Kidney tubule cell (primary cell): ENCODE measurements around the gene TFG.

Source experiments
- DNase-seq: peaks from one replicate; pipeline ENCODE4 v3.0.0-alpha.2; 2018; ENCODE audit warnings: low spot score

TFG gene

DNA sequence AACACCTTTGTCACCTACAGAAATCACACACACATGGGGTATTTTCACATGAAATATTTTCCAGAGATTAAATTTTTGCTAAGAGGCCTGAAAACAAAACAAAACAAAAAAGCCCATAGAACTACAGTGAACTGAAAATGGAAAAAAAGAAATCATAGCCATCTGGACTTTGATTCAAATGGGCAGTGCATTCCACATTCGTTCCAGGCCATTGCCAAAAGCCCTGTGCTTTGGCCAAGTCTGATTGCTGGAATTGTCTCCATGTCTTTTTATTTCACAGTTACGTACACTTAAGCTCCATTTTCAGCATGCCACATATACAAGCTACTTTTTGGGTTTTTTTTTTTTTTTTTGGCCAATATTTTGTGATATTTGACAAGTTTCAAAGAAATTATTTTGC, 47.1 kb downstream of the TFG start:
- no peak for DNase-seq

DNA sequence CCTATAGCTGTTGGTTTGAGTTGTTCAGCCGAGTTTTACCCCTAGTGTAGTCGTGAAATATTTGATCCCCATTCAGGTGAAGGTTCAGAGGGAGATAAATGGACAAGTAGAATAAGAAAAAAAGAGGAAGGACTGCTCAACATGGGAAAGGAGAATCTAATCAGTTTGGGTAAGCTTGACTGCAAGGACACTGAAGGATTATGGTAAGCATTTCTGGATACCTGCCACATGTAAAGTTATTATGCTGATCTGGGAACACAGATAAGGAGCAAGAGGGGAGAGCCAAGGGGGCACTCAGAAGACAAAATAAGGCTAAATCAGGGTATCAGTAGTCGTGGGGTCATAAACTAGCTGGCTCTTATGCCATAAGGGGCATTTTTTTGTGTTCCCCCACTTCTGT, 49.9 kb downstream of the TFG start:
- no peak for DNase-seq

DNA sequence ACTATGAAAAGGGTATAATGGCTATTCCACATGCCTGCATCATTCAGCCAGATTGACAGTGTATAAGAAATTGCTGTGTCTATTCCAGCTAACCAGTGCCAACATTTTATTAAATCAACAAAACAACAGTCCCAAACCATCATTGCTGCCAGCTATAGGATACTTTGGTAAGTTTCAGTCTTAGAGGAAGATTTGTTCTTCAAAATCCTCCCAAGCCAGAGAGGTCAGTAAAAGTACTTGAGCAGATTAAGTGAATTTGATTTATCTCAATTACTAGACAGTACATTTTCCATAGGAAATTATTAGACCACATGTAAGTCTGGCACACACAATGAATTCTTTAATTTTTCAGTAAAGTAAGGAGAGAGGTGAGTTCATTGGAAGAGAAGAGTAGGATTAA, 50.7 kb downstream of the TFG start:
- no peak for DNase-seq

DNA sequence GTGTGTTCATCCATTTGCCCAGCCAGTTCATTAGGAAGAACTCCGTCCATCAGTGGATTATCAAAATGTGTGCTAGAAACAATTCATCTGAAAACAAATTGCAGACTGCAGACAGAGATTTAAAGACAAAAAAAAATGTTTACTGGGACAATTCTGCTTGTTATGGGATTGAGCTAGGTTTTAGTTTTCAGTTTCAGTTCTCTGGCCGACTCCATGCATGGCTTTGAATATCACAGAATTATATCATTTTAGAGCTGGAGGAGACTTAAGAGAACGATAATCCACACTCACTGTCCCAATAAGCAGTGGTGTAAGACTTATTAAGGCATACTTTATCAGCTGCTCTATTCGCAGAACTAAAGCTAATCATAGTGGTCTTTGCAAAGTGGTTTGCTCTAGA, 51.1 kb downstream of the TFG start:
- no peak for DNase-seq

DNA sequence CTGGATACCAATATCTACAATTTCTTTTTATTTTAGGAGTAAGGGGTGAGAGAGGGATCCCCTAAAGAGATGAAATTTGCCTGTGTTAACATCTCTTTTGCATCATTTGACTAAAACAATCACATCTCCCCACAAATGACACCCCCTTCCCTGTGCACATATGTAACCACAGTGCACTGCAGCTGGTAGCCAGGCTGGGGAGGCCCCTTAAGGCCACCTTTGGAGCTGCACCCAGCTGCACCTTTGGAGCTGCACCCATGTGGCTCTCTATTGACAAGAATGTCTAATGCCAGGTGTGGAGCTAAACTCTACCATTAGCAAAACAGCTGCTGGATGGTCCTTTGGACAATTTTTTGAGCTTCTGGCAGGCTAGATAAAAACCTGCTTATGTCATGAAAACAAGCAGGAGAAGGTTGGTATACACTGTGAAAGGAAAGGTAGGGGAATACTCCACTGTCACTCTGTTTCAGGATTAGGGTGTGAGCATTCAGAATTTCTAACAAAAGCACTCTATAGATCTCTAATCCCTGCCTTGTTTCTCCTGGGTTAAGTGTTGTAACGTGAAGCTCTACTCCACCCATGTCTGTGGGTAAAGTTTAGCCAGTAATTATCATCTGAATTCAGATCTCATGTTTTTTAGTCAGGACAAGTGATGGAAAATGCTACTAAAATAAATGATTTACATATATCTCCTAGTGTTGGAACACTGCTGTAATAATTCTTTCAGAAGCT, 52.1 kb downstream of the TFG start:
- peak; percentile 20 for DNase-seq

DNA sequence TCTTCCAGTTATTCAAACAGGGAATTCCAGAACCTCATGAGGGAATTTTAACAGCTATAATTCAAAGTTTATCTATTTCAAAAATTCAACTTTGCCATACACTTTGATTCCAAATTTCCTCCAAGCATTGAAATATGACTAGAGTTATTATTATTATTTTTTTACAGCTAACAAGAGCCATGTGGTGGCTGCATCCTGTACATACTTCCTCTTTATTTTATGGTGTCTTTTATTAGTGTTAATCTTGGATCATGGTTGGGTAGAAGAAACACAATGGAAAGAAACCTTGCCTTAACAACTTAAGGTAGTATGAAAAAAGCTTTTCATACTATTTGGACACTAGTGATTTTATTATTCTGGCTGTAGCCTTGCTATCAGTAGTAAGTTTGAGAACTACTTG, 52.7 kb downstream of the TFG start:
- no peak for DNase-seq

DNA sequence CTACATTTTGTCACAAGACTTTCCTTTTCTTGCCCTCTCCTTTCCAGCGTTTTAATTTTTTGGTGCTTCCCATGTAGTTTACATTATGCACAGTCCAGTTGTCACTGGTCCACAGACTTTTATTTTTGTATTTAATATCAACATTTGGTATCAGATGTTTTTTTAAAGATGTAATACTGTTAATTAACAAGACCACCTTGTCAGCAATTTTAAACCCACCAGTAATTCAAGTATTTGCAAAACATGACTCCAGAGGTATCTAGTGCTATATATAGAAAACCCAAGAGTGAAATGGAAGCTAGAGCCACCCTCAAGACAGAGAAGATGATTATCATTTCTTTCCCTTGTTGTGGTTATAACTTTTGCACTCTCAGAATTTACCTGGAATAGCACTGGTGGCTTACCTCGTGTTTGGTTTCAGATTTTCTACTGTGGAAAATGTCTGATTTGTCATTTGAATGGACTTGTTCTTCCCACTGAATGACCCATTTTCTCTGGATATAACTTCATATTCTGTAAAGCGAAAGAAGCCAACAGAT, 56.2 kb downstream of the TFG start:
- no peak for DNase-seq

DNA sequence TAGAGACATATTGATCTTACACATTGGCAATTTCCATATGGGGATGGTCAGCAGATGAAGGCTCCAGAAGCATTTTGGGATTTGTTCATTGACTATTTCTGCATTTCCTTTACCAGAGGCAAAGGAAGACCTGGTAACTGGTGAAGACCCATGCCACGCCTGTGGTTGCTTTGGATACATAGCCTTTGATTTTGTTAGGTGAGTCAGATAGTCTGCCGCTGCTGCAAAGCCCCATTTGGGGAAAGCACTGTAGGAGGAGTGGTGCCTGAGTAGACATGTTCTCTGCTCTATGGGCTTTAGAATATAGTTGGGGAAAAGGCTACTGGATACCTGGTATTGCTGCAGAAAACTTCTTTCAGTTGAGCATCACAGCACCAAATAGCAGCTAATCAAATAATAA, 56.8 kb downstream of the TFG start:
- no peak for DNase-seq

DNA sequence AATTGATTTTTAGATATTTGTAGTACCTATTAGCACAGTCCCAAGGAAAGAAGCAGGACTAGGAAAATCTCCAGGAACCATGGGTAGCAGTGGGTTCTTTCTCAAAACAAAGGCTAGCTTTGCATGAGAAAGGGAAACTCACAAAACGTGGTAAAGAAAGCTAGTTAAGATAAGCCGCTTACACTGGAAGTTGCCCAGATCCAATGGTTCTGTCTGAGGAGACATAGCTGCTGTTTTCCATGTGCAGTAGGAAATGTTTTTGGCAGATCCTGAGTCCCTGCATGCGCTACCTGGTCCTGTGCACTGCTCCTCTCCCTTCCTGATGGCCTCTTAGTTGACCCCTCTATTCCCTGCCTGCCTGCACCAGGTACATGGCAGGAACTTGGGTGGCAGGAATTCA, 60.4 kb downstream of the TFG start:
- no peak for DNase-seq

DNA sequence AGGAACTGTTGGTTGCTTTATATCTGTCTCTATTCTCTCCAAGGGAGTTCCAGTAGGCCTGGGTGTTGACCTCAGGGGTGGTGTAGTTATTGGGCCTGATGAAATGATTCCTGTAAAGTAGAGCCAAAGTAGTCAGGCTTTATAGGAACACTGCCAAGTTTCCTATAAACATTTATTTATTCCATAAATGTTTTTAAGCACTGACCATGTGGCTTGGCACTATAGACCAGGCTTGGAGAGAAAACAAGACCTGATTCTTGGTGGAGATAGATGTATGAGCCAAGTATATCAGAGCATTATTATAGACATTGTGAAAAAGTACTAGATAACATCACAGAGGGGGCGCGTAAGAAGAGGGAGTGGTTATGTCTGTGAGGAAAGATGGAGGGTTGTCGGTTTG, 65.9 kb downstream of the TFG start:
- no peak for DNase-seq

DNA sequence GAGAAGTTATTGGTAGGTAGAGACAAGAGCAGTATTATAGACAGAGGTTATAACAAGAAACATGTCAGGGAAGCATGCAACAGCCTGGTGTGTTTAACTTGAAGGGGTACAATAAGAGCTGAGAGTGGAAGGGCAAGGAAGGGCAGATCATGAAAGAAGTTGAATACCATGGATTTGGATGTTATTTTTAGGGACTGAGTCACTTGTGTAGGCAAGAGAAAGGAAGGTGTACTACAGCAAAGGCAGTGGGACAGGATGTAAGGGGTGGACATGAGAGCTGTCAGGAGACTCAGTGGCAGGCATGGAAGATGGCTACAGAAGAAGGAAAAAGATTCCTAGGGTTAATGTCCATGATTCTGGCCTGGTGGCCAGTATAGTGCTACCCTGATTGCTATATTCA, 66.4 kb downstream of the TFG start:
- DNase-seq: no peak

DNA sequence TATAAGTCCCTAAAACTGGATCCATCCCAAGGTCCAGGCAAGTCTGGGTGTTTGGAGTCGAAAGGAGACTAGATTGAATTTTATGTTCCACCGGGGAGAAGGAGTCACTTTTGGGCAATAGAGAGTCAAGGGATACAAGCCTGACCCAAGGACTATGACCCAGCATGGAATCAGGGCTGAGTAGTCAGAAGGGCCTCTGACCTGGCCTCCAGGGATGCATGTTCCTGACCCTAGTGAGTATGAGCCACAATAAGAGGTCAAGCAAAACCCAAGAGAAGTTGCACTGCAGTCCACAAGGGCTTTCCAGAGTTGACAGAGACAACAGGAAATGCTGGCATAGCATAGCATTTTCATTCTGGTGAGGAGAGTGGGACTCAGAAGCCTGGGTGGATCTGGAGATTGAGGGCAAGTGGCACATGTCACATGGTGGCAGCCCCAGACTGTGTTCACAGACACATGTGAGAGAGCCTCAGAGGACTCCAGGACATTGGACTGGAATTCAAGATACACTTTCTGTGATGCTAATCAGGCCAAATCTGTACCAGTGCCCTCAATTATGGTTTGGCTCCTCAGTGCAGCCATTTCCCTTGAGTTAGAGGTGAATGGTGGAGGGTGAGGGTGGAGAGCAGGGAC, 66.9 kb downstream of the TFG start:
- no peak for DNase-seq

DNA sequence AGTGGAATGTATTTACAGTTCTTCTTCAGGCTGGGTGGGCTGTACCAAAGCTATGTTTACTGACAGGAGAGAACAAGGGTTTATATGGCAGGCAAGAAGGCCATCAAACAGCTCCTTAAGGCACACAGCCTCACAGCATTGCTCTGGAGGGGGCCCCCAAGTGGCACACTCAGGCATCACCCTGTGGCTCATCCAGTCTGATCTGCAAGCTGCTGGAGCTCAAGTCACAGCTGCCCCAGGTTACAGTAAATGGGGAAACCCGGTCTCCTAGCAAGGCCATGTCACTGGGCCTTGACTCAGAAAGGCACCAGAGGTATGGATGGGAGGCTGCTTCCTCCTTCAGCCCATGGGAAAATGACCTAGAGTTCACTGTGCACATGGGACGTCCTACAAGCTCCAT, 67.5 kb downstream of the TFG start:
- DNase-seq: peak; percentile 52

DNA sequence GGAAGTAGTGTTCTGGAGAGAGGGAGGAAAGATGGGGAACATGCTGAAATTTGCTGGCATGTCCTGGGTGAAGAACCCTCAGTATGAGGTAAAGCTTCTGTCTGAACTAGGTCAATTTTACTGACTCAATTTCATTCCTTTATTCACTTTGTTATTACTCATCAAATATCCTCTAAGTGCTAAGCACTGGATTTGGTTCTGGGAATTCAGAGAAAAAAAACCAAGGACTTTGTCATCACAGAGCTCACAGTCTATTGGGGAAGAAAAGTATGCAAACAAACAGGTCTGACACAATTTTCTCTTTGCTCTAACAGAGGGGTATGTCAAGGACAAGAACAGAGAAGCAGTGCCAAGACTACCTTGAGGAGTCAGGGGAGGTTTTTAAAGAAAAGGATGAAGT, 68.0 kb downstream of the TFG start:
- peak; percentile 68 for DNase-seq

DNA sequence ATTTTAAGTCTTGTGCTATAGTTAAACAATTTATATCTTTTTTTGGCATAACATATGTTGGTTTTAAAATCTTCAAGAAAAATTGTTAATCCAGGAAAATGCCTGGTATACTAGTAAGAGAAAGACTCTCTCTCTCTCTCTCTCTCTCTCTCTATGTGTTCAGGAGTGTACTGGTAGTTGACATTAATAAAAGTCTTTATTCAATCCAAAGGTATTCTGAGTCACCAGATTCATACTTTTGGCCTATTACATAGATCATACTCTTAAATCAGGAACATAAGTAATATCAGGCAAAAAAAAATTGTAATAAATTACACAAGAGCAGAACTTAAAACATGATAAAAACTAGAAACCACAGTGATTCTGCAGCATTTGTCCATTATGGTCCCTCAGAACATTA, 70.2 kb downstream of the TFG start:
- DNase-seq: no peak

DNA sequence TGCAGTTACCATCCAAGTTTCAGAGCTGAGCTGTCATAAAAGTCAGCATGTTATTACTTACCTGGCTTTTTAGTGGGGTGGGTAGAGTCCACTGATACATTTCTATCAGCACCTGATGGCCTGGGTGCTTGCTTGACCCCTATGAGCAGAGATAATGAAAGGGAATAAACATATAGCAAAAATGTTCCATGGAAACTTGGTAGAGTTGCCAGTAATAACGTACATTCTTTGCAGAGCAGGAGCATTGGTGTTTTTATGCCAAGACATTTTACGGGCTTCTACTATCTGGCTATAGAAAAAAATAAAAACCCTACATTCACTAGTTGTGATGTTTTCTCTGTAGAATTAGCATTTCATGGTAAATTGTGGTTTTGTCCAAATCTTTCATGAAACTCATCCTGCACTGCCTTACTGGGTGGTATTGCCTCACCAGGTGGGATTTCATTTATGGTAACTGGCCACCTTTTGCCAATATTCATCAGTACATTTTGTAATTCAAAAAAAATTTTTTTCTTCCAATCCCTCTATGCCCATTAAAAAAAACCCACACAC, 70.9 kb downstream of the TFG start:
- no peak for DNase-seq

DNA sequence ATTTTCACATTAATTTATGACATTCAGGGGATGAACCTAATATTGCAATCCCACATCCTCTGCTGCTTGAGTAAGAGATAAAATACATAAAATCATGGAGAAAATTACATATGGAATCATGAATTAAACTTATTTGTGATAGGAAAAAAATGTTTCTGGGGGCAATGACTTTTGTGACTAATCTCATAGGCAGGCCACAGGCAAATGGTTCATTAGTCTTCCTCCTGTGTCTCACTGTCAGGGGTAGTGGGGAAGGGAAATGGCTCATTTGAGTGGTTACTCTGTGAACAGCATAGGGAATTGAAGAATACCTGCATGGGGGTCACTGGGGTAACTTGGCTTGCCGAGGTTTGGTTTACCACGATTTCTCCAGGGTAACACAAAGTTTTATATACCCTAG, 72.0 kb downstream of the TFG start:
- DNase-seq: peak; percentile 79

DNA sequence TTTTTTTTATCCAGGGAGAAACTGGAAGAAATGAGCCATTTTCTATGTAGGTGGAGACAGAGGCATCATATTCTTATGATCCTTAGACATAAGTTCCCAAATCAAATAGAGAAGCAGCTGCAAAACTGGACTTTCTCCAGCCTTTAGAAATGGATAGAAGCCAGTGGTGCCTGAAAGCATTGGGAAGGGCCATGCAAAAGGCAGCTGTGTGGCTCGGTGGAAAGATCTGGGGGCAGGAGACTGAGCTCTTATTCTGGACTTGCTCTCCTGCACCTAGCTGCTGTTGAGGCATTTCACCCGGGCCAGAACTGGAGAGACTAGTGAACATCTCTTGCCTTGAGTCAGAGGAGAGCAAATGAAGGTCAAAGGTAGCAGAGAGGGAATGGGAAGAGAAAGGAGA, 73.1 kb downstream of the TFG start:
- DNase-seq: no peak

DNA sequence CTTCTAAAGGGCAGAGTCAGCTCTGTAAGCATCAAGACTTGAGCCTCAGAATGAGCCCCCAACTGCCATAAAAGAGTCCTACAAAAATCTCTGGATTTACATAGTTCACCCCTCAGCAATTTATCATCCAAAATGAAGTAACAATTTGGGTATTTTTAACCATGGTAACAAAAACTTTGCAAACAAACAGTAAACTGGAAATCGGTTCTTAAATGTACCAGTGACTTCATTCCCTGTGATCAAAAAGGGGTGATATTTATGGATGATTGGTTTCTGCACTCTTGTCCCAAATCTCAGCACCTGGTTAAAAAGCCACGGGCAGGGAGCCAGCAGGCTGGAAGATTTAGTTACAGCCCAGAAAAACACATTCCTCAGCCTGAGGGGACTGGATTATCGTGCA, 73.6 kb downstream of the TFG start:
- peak; percentile 59 for DNase-seq

DNA sequence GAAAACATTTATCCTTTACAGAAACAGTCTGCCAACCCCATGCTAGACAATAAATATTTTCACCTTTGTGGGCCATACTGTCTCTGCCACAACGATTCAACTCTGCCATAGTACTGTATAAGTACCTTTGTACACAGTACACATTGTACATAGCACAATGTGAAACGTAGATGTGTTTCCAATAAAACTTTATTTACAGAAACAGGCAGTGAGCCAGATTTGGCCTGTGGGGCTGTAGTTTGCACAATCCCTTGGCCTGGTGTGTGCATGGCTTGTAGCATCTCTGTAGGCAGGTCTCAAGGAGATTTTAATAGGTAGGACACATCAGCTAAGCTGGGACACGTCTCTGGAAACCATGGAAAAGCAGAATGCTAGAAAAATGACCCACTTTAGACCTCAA, 74.3 kb downstream of the TFG start:
- DNase-seq: no peak

DNA sequence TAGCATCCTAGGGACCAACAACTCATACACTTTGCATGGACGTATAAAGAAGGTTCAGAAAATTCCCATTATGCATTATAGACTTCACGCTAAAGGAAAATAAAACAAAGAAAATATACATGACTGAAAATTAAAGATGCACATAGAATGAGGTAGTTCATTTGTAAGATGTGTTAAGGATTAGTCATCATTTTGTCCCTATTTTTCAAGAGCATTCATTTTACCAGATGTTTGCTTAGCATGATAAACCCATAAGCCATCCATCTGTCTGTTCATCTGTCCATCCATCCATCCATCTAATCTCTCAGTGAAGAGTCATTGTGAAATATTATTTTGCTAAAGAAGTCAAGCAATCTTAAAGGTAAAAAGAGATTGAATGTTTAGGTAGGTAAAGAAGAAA, 80.3 kb downstream of the TFG start:
- DNase-seq: no peak

DNA sequence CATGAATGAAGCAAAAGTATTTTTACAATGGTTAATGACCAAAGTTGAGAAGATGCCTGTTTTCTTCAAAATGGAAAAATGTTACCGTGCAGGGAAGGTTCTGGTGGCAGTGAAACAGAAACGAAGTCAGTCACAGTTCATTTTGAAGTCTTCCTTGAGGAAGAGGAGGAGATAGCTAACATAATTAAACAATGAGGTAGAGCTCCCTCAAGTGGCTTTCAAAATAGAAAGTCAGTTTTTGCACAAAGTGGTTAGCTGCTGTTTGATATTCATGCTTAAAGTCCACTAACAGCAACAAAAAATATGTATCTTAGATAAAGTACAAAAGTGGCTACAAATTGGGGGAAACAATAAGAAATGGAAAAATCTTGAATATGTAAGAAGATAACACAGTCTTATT, 87.3 kb downstream of the TFG start:
- peak; percentile 58 for DNase-seq

DNA sequence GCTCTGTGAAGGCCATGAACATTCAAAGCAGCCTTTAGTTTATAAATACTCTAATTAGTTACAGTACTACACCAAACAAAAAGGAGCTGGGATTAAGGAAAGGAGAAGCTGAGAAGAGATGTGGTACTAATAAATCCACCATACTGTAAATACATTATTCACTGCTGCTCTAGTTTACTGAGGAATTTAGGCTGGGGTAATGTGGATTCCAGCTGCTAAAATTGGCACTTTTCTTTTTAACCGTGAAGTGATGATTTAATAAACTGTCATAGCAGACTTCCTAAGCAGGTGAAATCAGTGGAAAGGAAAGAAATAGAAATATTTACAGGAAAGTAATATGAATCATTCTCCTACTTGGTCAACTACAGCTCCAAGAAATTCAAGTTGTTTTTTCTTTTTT, 88.7 kb downstream of the TFG start:
- DNase-seq: peak; percentile 29
